WERI-Rb-1 (cell line): ENCODE data around the gene PREP.

Source experiments
- DNase-seq: peaks from one replicate; pipeline ENCODE4 v3.0.0-alpha.2; 2020
- H3K27ac ChIP-seq: fragments of 250-450 bp; sonication (Bioruptor Pico); 2 replicates; pipeline ENCODE4 v1.5.1; 2020; ENCODE audit warnings: mild to moderate bottlenecking, moderate library complexity
- H3K27me3 ChIP-seq: fragments of 250-450 bp; sonication (Bioruptor Pico); 2 replicates; pipeline ENCODE4 v1.5.1; 2021; ENCODE audit warnings: mild to moderate bottlenecking, low read depth, moderate library complexity; ENCODE audit not compliant: insufficient read depth, severe bottlenecking
- H3K36me3 ChIP-seq: fragments of 250-450 bp; sonication (Bioruptor Pico); 2 replicates; pipeline ENCODE4 v1.5.1; 2020; ENCODE audit warnings: mild to moderate bottlenecking, moderate library complexity
- H3K4me3 ChIP-seq: 2 replicates; pipeline ENCODE4 v1.5.1; 2011; ENCODE audit warnings: low read depth, mild to moderate bottlenecking, control low read depth, low read length
- H3K9me3 ChIP-seq: fragments of 250-450 bp; sonication (Bioruptor Pico); 2 replicates; pipeline ENCODE4 v1.5.1; 2021; ENCODE audit warnings: mild to moderate bottlenecking, moderate library complexity; ENCODE audit not compliant: severe bottlenecking
- TF ChIP-seq, protein P1 (sequence below): IDR thresholded peaks from 2 replicates; pipeline ENCODE4 v1.5.1; 2011; ENCODE audit warnings: low read depth, mild to moderate bottlenecking, control low read depth, inconsistent platforms, low read length

PREP gene

DNA sequence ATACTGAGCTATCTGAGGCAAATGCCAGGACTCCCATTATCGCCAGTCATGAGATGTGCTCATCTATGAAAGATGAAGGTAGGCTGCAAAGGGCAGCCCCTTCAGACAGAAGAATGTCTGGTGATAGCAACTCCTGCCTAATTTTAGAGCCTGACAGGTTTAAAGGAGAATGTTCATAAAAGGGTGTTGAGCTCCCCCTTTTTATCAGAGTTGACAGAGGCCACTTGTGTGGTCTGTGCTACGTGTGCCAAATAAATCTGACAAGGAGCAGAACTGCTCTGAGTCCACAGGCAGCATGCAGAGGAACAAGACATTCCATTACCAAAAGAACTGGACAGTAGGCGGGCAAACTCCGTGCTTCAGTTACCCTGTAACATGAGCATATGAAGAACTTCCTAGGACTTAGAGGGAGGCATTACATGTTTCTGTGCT is 101.8 kb downstream of the PREP start:
- no peaks in the 10 kb centered on the region for H3K9me3 ChIP-seq
- TF ChIP-seq, protein P1, sequence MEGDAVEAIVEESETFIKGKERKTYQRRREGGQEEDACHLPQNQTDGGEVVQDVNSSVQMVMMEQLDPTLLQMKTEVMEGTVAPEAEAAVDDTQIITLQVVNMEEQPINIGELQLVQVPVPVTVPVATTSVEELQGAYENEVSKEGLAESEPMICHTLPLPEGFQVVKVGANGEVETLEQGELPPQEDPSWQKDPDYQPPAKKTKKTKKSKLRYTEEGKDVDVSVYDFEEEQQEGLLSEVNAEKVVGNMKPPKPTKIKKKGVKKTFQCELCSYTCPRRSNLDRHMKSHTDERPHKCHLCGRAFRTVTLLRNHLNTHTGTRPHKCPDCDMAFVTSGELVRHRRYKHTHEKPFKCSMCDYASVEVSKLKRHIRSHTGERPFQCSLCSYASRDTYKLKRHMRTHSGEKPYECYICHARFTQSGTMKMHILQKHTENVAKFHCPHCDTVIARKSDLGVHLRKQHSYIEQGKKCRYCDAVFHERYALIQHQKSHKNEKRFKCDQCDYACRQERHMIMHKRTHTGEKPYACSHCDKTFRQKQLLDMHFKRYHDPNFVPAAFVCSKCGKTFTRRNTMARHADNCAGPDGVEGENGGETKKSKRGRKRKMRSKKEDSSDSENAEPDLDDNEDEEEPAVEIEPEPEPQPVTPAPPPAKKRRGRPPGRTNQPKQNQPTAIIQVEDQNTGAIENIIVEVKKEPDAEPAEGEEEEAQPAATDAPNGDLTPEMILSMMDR = no peak
- H3K27ac ChIP-seq = no peak overlapping the region
- no peaks in the 10 kb centered on the region for H3K27me3 ChIP-seq
- H3K36me3 ChIP-seq = no peaks in the 10 kb centered on the region
- no peak overlapping the region for H3K4me3 ChIP-seq
- DNase-seq = no peak

DNA sequence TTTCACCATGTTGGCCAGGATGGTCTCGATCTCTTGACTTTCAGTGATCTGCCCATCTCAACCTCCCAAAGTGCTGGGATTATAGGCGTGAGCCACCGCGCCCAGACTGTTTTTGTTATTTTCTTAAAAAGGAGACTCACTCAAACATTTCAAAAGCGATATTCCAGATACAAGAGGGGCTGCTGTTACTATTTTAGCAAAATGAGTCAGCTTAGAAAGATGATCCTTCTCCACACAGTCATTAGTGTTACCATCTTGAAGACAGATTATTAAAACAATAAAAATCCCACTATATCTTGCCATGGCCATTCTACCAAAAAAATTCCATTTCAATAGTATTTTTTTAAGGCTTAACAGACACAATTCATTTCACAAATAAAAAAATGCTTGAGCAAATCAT is 102.8 kb downstream of the PREP start:
- Histone ChIP-seq H3K27ac (no peak overlapping the region), H3K4me3 (no peak overlapping the region), H3K9me3 (no peaks in the 10 kb centered on the region), H3K36me3 (no peaks in the 10 kb centered on the region), H3K27me3 (no peaks in the 10 kb centered on the region)
- DNase-seq = no peak
- TF ChIP-seq, protein P1 = no peak

DNA sequence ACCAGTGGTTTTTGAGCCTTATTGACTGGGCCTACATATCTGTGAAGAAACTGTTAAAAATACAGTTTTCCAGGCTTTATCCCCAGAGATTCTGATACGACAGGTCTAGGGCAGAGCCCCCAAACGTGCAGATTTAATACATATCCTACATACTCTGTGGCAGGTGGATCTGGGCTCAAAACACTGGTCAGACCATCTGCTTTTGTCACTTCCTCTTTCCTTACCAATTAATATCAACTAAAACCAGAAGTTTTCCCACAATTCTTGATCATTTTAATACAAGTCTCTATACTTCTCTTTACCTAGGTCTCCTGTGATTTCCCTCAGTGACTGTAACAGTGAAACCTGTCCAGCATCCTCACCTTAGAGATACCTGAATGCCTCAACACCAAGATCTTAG is 108.8 kb downstream of the PREP start:
- no peak overlapping the region for H3K4me3 ChIP-seq
- TF ChIP-seq, protein P1 = no peak
- no peaks in the 10 kb centered on the region for H3K36me3 ChIP-seq
- H3K27me3 ChIP-seq = no peaks in the 10 kb centered on the region
- no peak overlapping the region for H3K27ac ChIP-seq
- DNase-seq = no peak
- no peaks in the 10 kb centered on the region for H3K9me3 ChIP-seq

DNA sequence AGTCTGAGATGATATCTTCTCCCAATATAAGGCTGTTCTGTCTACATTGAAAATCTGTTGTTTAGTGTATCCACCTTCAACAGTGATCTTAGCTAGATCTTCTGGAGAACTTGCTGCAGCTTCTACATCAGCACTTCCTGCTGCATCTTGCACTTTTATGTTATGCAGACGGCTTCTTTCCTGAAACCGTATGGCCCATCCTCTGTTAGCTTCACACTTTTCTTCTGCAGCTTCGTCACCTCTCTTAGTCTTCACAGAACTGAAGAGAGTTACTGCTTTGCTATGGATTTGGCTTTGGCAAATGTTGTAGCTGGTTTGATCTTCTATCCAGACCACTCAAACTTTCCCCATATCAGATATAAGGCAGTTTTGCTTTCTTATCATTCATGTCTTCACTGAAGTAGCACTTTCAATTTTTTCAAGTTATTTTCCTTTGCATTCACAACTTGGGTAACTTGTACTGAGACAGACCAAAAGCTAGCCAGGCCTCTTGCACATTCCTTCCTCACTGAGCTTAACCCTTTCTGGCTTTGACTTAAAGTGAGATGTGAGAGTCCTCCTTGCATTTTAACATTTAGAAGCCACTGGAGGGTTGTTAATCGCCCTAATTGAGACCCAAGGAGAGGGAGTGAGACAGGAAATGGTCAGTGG is 110.1 kb downstream of the PREP start:
- no peak for DNase-seq
- no peaks in the 10 kb centered on the region for H3K36me3 ChIP-seq
- H3K4me3 ChIP-seq = no peak overlapping the region
- H3K9me3 ChIP-seq = no peaks in the 10 kb centered on the region
- no peak overlapping the region for H3K27ac ChIP-seq
- TF ChIP-seq, protein P1 = no peak
- H3K27me3 ChIP-seq = no peaks in the 10 kb centered on the region

DNA sequence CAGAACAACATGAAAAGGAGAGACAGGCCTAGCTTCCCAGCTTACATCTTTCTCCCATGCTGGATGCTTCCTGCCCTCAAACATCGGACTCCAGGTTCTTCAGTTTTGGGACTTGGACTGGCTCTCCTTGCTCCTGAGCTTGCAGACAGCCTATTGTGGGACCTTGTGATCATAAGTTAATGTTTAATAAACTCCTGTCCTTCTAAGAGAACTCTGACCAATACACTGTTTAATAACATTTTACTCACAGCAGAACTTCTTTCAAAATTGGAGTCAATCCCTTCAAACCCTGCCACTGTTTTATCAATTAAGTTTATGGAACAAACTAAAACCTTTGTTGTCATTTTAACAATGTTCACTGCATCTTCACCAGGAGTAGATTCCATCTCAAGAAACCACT is 111.4 kb downstream of the PREP start:
- Histone ChIP-seq H3K4me3 (no peak overlapping the region), H3K27me3 (no peaks in the 10 kb centered on the region), H3K9me3 (no peaks in the 10 kb centered on the region), H3K36me3 (no peaks in the 10 kb centered on the region), H3K27ac (no peak overlapping the region)
- no peak for DNase-seq
- TF ChIP-seq, protein P1 = no peak
